Measurements from ENCODE around the gene SLC1A7.
A peak's percentile ranks its signal among the peaks of the same experiment; 100 is the strongest.

Gene SLC1A7

DNA sequence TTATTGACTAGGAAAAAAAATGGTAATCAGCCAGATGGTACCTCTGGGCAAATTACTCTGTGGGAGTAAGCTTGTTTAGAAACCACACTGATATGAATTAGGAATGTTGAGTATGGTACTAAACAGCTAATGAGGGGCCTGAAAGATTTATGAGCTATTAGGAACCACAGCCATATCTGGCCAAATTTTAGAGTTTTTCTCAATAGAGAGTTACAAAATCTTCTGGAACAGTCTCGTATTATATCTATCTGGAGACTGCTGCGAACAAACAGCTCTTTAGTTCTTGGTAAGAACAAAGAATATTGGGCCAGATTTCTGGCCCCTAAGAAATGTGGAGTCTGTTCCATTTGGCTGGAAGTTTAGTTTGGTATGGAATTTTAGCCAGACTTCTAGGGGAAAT is 85.3 kb downstream of the SLC1A7 start:
- DNase-seq: peak; percentile 55

- DNase-seq: no peak
Observed at GRCh38 chr1:53051676-53052075, 90.8 kb downstream of the SLC1A7 start.

DNA sequence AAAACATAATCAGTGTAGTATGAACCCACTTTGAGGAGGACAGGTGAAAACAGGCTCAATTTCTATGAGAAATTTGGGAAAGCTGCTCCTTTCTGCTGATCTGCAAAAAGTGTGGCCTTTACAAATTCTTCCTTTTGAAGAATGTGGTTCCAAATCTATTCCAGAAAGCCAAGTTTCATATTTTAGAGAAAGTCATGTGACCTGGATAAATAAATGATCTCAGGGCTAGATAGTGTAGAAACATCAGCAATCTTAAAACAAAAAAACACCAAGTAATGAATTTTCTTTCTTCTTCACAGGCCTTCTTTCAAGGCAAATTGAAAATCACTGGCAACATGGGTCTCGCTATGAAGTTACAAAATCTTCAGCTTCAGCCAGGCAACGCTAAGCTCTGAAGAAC is 92.1 kb downstream of the SLC1A7 start:
- DNase-seq: no peak

GRCh38 chr1:53049574-53049967 is 92.9 kb downstream of the SLC1A7 start:
- no peak for DNase-seq

DNA sequence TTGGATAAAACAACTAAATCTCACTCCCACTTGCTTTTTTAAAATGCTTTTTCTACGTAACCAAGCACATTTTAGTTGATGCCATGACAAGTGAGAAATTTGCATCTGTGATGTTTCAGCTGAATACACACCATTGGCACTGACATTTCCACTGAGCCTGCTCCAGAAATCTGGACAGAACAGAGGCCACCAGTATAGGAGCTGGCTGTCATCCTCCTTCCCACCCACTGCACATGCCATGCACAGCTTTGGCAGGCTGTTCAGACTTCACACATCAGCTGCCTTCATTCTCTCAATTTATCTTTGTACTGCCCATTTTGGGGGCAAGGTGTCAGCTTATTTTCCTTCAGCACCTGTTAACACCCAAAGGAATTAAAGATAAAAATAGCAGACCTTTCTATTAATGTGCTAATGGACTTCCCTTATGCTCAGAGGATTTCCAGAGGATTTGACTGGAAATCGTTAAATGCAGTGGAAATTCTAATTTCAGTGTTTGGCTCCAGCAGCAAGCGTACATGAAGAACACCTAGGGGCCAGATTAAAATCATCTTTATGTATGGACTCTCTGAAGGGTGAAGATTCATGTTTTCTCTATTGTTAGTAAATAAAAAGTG is 93.4 kb downstream of the SLC1A7 start:
- no peak for DNase-seq

DNA sequence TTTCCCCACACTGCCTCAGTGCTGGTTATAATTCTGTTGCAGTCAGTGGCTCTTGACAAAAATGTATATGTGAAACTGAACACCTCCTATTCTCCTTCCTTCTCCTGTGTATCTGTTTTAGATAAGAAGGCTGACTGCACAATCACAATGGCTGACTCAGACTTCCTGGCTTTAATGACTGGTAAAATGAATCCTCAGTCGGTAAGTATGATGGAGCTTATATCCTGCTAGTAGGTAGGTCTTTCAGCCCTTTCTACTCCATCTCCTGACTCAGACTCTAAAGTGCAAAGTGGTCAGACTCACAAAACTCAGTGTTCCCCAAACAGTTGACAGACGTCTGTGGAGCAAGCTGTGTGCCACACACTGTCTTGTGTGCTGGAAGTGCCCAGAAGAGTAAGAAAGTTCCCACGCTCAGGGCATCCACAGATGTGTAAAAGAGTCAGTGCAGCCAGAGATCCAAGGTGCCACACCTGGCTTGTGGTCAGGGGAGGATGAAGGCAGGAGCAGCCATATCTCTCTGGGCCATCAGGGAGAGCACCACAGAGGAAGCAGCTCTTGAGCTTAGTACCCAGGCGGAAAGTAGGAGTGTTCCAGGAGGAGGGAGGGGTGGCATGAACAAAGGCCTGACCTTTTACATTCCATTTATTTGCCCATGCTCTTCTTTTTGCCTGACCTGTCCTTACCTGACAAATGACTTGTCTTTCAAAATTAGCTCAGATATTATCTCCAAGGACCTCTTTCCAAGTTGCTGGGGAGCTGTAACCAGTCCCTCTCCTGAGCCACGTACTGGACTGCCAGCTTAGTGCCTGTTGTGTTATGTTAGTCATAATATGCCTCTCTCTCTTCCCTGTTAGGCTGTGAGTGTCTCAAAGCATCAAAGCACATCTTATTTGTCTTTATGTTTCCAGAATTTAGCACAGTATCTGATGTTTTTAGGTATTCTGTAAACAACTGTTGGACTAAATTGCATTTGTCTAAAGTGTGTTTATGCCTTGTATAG is 94.4 kb downstream of the SLC1A7 start:
- DNase-seq: peak; percentile 81

- DNase-seq: peak; percentile 28
Observed at GRCh38 chr1:53046930-53047329, 95.5 kb downstream of the SLC1A7 start.

GRCh38 chr1:53044926-53045325 is 97.5 kb downstream of the SLC1A7 start:
- no peak for DNase-seq

- peak; percentile 92 for DNase-seq
Observed at GRCh38 chr1:53043271-53043670, 99.2 kb downstream of the SLC1A7 start.

- DNase-seq: no peak
Observed at GRCh38 chr1:53038566-53038965, 103.9 kb downstream of the SLC1A7 start.

All from fibroblast of skin of right quadriceps (primary cell).